K562 (cell line): ENCODE measurements around the gene DCST1. TPM values are rescaled to one million over a fixed set of nuclear protein-coding genes. Genes with fewer than 3 reads are reported as not detected.

ENCODE experiments used
- ATAC-seq: fragments of 200-7000 bp; cut with Tn5 transposase; 3 replicates; pipeline ENCODE4 v1.9.1; 2020; ENCODE audit warnings: moderate library complexity
- BruUV-seq: library from RNA; stranded (reverse); fragments of 400-500 nt; replicated peaks from 2 replicates; lab custom pipeline; 2021; lab: Mats Ljungman, UMichigan
- CTCF ChIA-PET: fragments of 300-600 bp; formaldehyde crosslinking; extraction: SDS; loops from one replicate; lab custom pipeline; 2021; ENCODE audit warnings: low intra/inter-chr PET ratio; lab: Yijun Ruan, JAX
- POLR2A ChIA-PET: fragments of 300-600, 350-650 bp; sonication (Branson Sonifier 250); formaldehyde crosslinking; extraction: SDS; loops from one replicate; lab custom pipeline; 2021; ENCODE audit warnings: antibody characterized with exemption, inconsistent platforms; lab: Yijun Ruan, JAX
- DNase-seq, 4 experiments: peaks; one replicate each; pipeline versions ENCODE4 v3.0.0 to v3.0.0-alpha.2; 2011 to 2018; ENCODE audit warnings: low spot score in 3 of 4, mixed read lengths in 3 of 4; ENCODE audit errors: extremely low read depth in 1 of 4
- FAIRE-seq: peaks from 2 replicates; lab custom pipeline; 2011; peaks lifted over from hg19 to GRCh38; lab: Jason Lieb, UNC
- H2AFZ ChIP-seq: 2 replicates; pipeline ENCODE4 v1.6.0; 2011; ENCODE audit warnings: low read depth, low read length, control low read depth, inconsistent platforms
- H3K27ac ChIP-seq: fragments of 200-600 bp; 3 replicates; pipeline ENCODE4 v1.8.0; 2011; ENCODE audit warnings: low read depth, mild to moderate bottlenecking, control low read depth, inconsistent platforms, low read length, moderate library complexity, mixed read lengths; ENCODE audit errors: extremely low read depth
- H3K27me3 ChIP-seq, 2 experiments: fragments of 300-600 bp in 1 of 2; 2 replicates in 1 of 2; 3 replicates in 1 of 2; pipeline versions ENCODE4 v1.6.0 to v1.8.0; 2011; ENCODE audit warnings: inconsistent platforms in 2 of 2, low read length in 2 of 2, mild to moderate bottlenecking in 1 of 2, mixed read lengths in 1 of 2, moderate library complexity in 1 of 2; ENCODE audit not compliant: control insufficient read depth in 2 of 2, insufficient read depth in 2 of 2
- H3K36me3 ChIP-seq: fragments of 300-600 bp; 3 replicates; pipeline ENCODE4 v1.8.0; 2011; ENCODE audit warnings: mild to moderate bottlenecking, low read length, inconsistent platforms; ENCODE audit not compliant: control insufficient read depth, insufficient read depth
- H3K4me1 ChIP-seq, 2 experiments: fragments of 200-600 bp in 1 of 2; replicated peaks in 1 of 2; 2 replicates in 1 of 2; 3 replicates in 1 of 2; pipeline versions ENCODE4 v1.5.1 to v1.8.0; 2011; ENCODE audit warnings: inconsistent platforms in 2 of 2, low read length in 2 of 2, mild to moderate bottlenecking in 1 of 2, mixed read lengths in 1 of 2, moderate library complexity in 1 of 2; ENCODE audit not compliant: control insufficient read depth in 2 of 2, insufficient read depth in 2 of 2
- H3K4me2 ChIP-seq: 2 replicates; pipeline ENCODE4 v1.6.1; 2011; ENCODE audit warnings: low read length, control low read depth, inconsistent platforms, mixed read lengths; ENCODE audit not compliant: insufficient read depth
- H3K4me3 ChIP-seq: fragments of 200-600 bp; sonication (generic), shearing (Covaris generic); 2 replicates; pipeline ENCODE4 v1.5.1; 2016; ENCODE audit warnings: control low read depth, inconsistent platforms
- H3K79me2 ChIP-seq: fragments of 200-600 bp; 3 replicates; pipeline ENCODE4 v1.8.0; 2011; ENCODE audit warnings: low read length, inconsistent platforms; ENCODE audit not compliant: control insufficient read depth, insufficient read depth
- H3K9ac ChIP-seq, 2 experiments: 2 replicates each; pipeline versions ENCODE4 v1.6.0 to v1.6.1; 2011; ENCODE audit warnings: low read depth in 2 of 2, low read length in 2 of 2, control low read depth in 1 of 2, inconsistent platforms in 1 of 2, mild to moderate bottlenecking in 1 of 2, mixed read lengths in 1 of 2; ENCODE audit not compliant: insufficient read depth in 1 of 2
- H3K9me1 ChIP-seq: one replicate; pipeline ENCODE4 v1.6.0; 2011; ENCODE audit warnings: inconsistent platforms, mild to moderate bottlenecking, low read length, moderate library complexity; ENCODE audit not compliant: control insufficient read depth, insufficient read depth
- H3K9me3 ChIP-seq: replicated peaks from 2 replicates; pipeline ENCODE4 v1.5.1; 2011; ENCODE audit warnings: low read depth, low read length, inconsistent platforms; ENCODE audit not compliant: control insufficient read depth, insufficient read depth
- H4K20me1 ChIP-seq: replicated peaks from 2 replicates; pipeline ENCODE4 v1.6.1; 2011; ENCODE audit warnings: low read length, inconsistent platforms, mixed read lengths; ENCODE audit not compliant: control insufficient read depth, insufficient read depth
- E2F6 ChIP-seq, 2 experiments: IDR thresholded peaks; 2 replicates each; pipeline ENCODE4 v1.6.1; 2011; ENCODE audit warnings: borderline replicate concordance in 1 of 2, control low read depth in 1 of 2, low read depth in 1 of 2, low read length in 1 of 2, mild to moderate bottlenecking in 1 of 2, mixed read lengths in 1 of 2, moderate library complexity in 1 of 2; ENCODE audit not compliant: insufficient read depth in 1 of 2, insufficient read length in 1 of 2, poor library complexity in 1 of 2, severe bottlenecking in 1 of 2; ENCODE audit errors: extremely low read depth in 1 of 2
- EGR1 ChIP-seq: fragments of 450-650 bp; conservative IDR thresholded peaks from 2 replicates; pipeline ENCODE4 v1.6.1; 2017; ENCODE audit warnings: mild to moderate bottlenecking
- MAX ChIP-seq: sonication (generic); formaldehyde crosslinking; IDR thresholded peaks from 2 replicates; pipeline ENCODE4 v1.9.0; 2022; ENCODE audit warnings: mild to moderate bottlenecking, missing genetic modification reagents
- MEF2D ChIP-seq: conservative IDR thresholded peaks from 2 replicates; pipeline ENCODE4 v1.6.1; 2016; ENCODE audit warnings: low read depth, missing genetic modification characterization, missing compliant biosample characterization
- NR3C1 ChIP-seq: sonication (generic); formaldehyde crosslinking; IDR thresholded peaks from 2 replicates; pipeline ENCODE4 v1.8.1; 2022; ENCODE audit warnings: missing genetic modification reagents
- WHSC1 ChIP-seq: IDR thresholded peaks from one replicate; pipeline ENCODE4 v1.6.1; 2012; ENCODE audit warnings: low read length, control low read depth, inconsistent platforms
- WGBS: fragments of 100-300 bp; shearing (Covaris generic); methylation state at CpG from one replicate; pipeline ENCODE4 v1.1.6; 2016; ENCODE audit warnings: low coverage, mixed read lengths; ENCODE audit not compliant: insufficient coverage; ENCODE audit errors: missing lambda C conversion rate; 5-methylcytosine and 5-hydroxymethylcytosine counted together
- in situ Hi-C: fragments of 300-500 bp; cut with MboI; formaldehyde crosslinking; loops from 4 replicates; pipeline ENCODE4 v1.15.0; 2018; ENCODE audit warnings: inconsistent platforms, mixed read lengths
- intact Hi-C: fragments of 100-400 bp; cut with micrococcal nuclease; formaldehyde crosslinking; loops from 2 replicates; pipeline ENCODE4 v1.14.2; 2022
- polyA plus RNA-seq, 8 experiments: library from polyadenylated mRNA; depleted of rRNA in 4 of 8; stranded (reverse) in 5 of 8; unstranded in 3 of 8; fragments of >200 nt; fragmentation: Nextera tagmentation in 2 of 8; fragmentation: Illumina TruSeq in 1 of 8; extraction: Ambion mirVana in 2 of 8; extraction: Trizol in 1 of 8; gene quantifications; 2 replicates each; pipeline versions ENCODE4 v1.2.1 to v1.2.3, GENCODE V29; 2011 to 2014; ENCODE audit warnings: inconsistent platforms in 1 of 8, missing spikeins in 1 of 8
- total RNA-seq, 7 experiments: library from RNA; depleted of rRNA in 6 of 7; stranded (reverse); fragments of >200 nt in 6 of 7; fragmentation: Illumina TruSeq in 2 of 7; extraction: Trizol in 2 of 7; gene quantifications; 2 replicates each; pipeline versions ENCODE4 v1.2.1 to v1.2.3, GENCODE V29; 2011 to 2021; ENCODE audit warnings: low replicate concordance in 1 of 7

Gene DCST1
- total and polyA plus RNA-seq, 9 of the 15 experiments (the other 6 are each of a cell fraction or from before 2014, with no cell fraction given), result not detected

- peak; percentile 26; the same call in 1 of the 2 replicates for TF ChIP-seq MAX
- peak; percentile 67 to 92 for TF ChIP-seq E2F6 (IDR thresholded peaks at IDR 0.05; ENCODE audit: borderline replicate concordance in 1 of 2, extremely low read depth in 1 of 2, insufficient read depth in 1 of 2, insufficient read length in 1 of 2, low read depth in 1 of 2, low read length in 1 of 2, poor library complexity in 1 of 2, severe bottlenecking in 1 of 2)
- peak; percentile 34; the same call in 1 of the 2 replicates for TF ChIP-seq NR3C1 (CRISPR knock-in tag)
- no peak for TF ChIP-seq MEF2D (tag)
Measured at GRCh38 chr1:155081472-155082300, 48.1 kb downstream of the DCST1 start (continued).

- CTCF ChIA-PET, result interaction anchor here (9.0 kb wide), 1 partner anchor 20 kb away, joined by 153 read pairs; the partner anchor contains the start of gene EFNA4
- intact Hi-C loops (loop anchor here (5.0 kb wide), 2 partner anchors 35 to 120 kb away; partner anchors contain the start of gene PYGO2), in situ Hi-C loops (no loop called here)
- no peak for FAIRE-seq
- Histone ChIP-seq H3K27ac (no peak overlapping the region), H3K9me1 (peaks cover 6% of the 10 kb centered on the region), H3K4me3 (no peak overlapping the region), H3K79me2 (peaks cover 7% of the 10 kb centered on the region; the same call in 2 of the 3 replicates), H3K4me1 (peaks cover 40 to 85% of the 10 kb centered on the region in 2 experiments), H3K27me3 (peaks cover 3 to 8% of the 10 kb centered on the region in 2 experiments; a peak in 2 of 5 replicates), H3K36me3 (peaks cover 7% of the 10 kb centered on the region; the same call in 1 of the 3 replicates), H3K9me3 (no peaks in the 10 kb centered on the region), H3K9ac (no peak overlapping the region), H3K4me2 (no peak overlapping the region), H4K20me1 (peaks cover 26% of the 10 kb centered on the region), H2AFZ (no peak overlapping the region)
- POLR2A ChIA-PET, result no interaction called here
- DNase-seq, result peak in 1 of 4 experiments; percentile 31
- WGBS, result 25% methylated on average over 28 of the region's 36 CpGs
- no TSS peak for BruUV-seq
- ATAC-seq, result no peak
- no peak for TF ChIP-seq WHSC1
- peak; percentile 37 for TF ChIP-seq EGR1
Measured at GRCh38 chr1:155082301-155083051, 48.9 kb downstream of the DCST1 start.
